ENCODE results near the gene HOXA7. TPM values are rescaled to one million over a fixed set of nuclear protein-coding genes. Genes with fewer than 3 reads are reported as not detected.
A peak's percentile ranks its signal among the peaks of the same experiment; 100 is the strongest.

The HOXA7 gene
- total RNA-seq, 4 donors from 2014 or later: 0.26 to 9.1 (median 5.2) TPM

GRCh38 chr7:27189997-27190748 is 33.7 kb upstream of the HOXA7 start:
- Histone ChIP-seq H3K4me3 (no peak overlapping the region), H3K9me3 (no peaks in the 10 kb centered on the region), H3K27ac (peak overlapping the region; percentile 94 to 96), H3K4me1 (peaks cover 0 to 4% of the 10 kb centered on the region in 2 donors), H3K36me3 (no peaks in the 10 kb centered on the region), H3K27me3 (no peaks in the 10 kb centered on the region)
- intact Hi-C loops (cut with DNase I; ENCODE audit: low total_unique reads): loop anchor here (5.0 kb wide), 1 partner anchor 472 kb away; the partner anchor contains the start of gene HIBADH
- DNase-seq: no peak
- no peak for TF ChIP-seq POLR2A (IDR thresholded peaks at IDR 0.05)
- no peak for TF ChIP-seq CTCF (IDR thresholded peaks at IDR 0.05)

- Histone ChIP-seq H3K4me1 (peaks cover 0 to 4% of the 10 kb centered on the region in 2 donors), H3K36me3 (no peaks in the 10 kb centered on the region), H3K9me3 (no peaks in the 10 kb centered on the region), H3K27ac (peak overlapping the region; percentile 94 to 96), H3K4me3 (peak overlapping the region; percentile 56 to 79), H3K27me3 (no peaks in the 10 kb centered on the region)
- DNase-seq: peak; percentile 55 to 79
- intact Hi-C loops (cut with DNase I; ENCODE audit: low total_unique reads): loop anchor here (5.0 kb wide), 1 partner anchor 473 kb away; the partner anchor contains the start of gene HIBADH
- peak; percentile 32 to 40 for TF ChIP-seq POLR2A (IDR thresholded peaks at IDR 0.05)
- no peak for TF ChIP-seq CTCF (IDR thresholded peaks at IDR 0.05)
Observed at GRCh38 chr7:27189295-27189996, 33.0 kb upstream of the HOXA7 start.

GRCh38 chr7:27188386-27189294 is 32.2 kb upstream of the HOXA7 start:
- H3K27me3 ChIP-seq: no peaks in the 10 kb centered on the region
- no peaks in the 10 kb centered on the region for H3K36me3 ChIP-seq
- no peaks in the 10 kb centered on the region for H3K9me3 ChIP-seq
- peak in 1 of 2 donors; percentile 13 for TF ChIP-seq POLR2A (IDR thresholded peaks at IDR 0.05)
- no peak for TF ChIP-seq CTCF (IDR thresholded peaks at IDR 0.05)
- peak in 1 of 2 donors; percentile 65 for DNase-seq
- H3K4me1 ChIP-seq: peaks cover 0 to 4% of the 10 kb centered on the region in 2 donors
- peak overlapping the region; percentile 56 to 79 for H3K4me3 ChIP-seq
- intact Hi-C loops (cut with DNase I; ENCODE audit: low total_unique reads): loop anchor here (5.0 kb wide), 1 partner anchor 474 kb away; the partner anchor contains the start of gene HIBADH
- H3K27ac ChIP-seq: peak overlapping the region; percentile 94 to 96

GRCh38 chr7:27187475-27188385 is 31.3 kb upstream of the HOXA7 start:
- Histone ChIP-seq H3K9me3 (no peaks in the 10 kb centered on the region), H3K4me3 (peak overlapping the region; percentile 56 to 79), H3K36me3 (no peaks in the 10 kb centered on the region), H3K4me1 (no peaks in the 10 kb centered on the region), H3K27ac (peak overlapping the region; percentile 94 to 96), H3K27me3 (no peaks in the 10 kb centered on the region)
- no peak for TF ChIP-seq CTCF (IDR thresholded peaks at IDR 0.05)
- TF ChIP-seq POLR2A (IDR thresholded peaks at IDR 0.05): no peak
- peak in 1 of 2 donors; percentile 44 for DNase-seq
- intact Hi-C loops (cut with DNase I; ENCODE audit: low total_unique reads): loop anchor here (5.0 kb wide), 1 partner anchor 475 kb away; the partner anchor contains the start of gene HIBADH
